ENCODE data around the gene RMND1.

Gene RMND1

GRCh38 chr6:151436300-151436699 lies 15.6 kb downstream of the RMND1 start:
- TF ChIP-seq, protein P1, sequence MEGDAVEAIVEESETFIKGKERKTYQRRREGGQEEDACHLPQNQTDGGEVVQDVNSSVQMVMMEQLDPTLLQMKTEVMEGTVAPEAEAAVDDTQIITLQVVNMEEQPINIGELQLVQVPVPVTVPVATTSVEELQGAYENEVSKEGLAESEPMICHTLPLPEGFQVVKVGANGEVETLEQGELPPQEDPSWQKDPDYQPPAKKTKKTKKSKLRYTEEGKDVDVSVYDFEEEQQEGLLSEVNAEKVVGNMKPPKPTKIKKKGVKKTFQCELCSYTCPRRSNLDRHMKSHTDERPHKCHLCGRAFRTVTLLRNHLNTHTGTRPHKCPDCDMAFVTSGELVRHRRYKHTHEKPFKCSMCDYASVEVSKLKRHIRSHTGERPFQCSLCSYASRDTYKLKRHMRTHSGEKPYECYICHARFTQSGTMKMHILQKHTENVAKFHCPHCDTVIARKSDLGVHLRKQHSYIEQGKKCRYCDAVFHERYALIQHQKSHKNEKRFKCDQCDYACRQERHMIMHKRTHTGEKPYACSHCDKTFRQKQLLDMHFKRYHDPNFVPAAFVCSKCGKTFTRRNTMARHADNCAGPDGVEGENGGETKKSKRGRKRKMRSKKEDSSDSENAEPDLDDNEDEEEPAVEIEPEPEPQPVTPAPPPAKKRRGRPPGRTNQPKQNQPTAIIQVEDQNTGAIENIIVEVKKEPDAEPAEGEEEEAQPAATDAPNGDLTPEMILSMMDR (conservative IDR thresholded peaks at IDR 0.05; ENCODE audit: low read length): no peak
- no peak overlapping the region for H3K4me3 ChIP-seq (ENCODE audit: low read length)
- DNase-seq (ENCODE audit: low read depth): no peak

DNA sequence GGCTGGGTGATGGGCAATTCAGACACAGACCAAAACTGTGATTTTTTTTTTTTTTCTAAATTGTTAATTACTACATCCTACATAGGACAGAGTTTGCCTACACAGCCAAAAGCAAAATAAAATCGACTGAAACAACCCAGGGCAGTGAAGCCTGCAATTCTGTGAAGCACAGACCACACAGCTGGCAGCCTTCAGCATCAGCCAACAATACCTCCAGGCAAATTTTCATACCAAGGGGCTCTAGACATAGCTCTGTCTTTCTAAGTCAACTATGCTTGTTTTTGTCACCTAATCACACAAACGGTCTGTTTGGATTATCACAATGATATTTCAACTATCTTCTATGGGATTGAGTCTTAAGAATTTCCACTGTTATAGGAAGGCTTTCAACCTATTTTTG lies 17.6 kb downstream of the RMND1 start:
- no peak for DNase-seq (ENCODE audit: low read depth)
- TF ChIP-seq, protein P1 (conservative IDR thresholded peaks at IDR 0.05; ENCODE audit: low read length): no peak
- no peak overlapping the region for H3K4me3 ChIP-seq (ENCODE audit: low read length)

- TF ChIP-seq, protein P1 (conservative IDR thresholded peaks at IDR 0.05; ENCODE audit: low read length): no peak
- DNase-seq (ENCODE audit: low read depth): no peak
- no peak overlapping the region for H3K4me3 ChIP-seq (ENCODE audit: low read length)
Measured at GRCh38 chr6:151432651-151433050, 19.3 kb downstream of the RMND1 start.

DNA sequence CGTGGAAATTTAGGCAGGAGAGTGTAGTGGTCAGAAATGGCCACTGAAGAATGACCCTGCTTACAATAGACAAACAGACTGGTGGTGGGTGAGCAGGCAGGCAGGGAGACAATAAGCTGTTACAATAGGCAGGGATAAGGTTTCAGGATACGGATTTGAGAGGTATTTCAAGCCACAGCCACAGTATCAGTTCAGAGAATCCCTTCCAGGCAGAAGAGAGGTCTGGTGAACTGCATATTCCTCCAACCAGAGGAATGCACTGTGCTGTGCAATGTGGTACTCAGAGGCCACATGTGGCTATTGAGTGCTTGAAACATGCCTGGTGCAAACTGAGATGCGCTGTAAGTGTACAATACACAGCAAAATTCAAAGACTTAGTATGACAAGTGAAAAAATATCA lies 20.6 kb downstream of the RMND1 start:
- no peak overlapping the region for H3K4me3 ChIP-seq (ENCODE audit: low read length)
- TF ChIP-seq, protein P1 (conservative IDR thresholded peaks at IDR 0.05; ENCODE audit: low read length): no peak
- peak; percentile 20 for DNase-seq (ENCODE audit: low read depth)

DNA sequence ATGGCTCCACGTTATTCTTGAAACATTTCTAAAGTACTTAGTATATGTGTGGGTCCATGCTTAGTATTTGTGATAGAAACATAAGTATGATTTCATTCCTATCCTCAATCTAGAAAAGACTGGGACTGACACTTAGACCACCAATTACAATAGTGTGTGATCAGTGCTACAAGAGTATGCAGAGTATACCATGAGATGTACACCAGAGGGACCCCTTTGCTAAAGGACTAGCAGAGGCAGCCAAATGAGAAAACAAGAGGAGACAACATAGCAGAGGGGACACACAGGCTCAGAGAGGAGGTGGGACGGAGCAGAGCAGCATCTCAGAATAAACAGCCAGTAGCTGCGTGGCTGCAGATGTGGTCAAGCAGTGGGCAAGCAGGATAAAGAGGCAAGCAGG lies 21.0 kb downstream of the RMND1 start:
- DNase-seq (ENCODE audit: low read depth): no peak
- TF ChIP-seq, protein P1 (conservative IDR thresholded peaks at IDR 0.05; ENCODE audit: low read length): no peak
- H3K4me3 ChIP-seq (ENCODE audit: low read length): no peak overlapping the region

GRCh38 chr6:151428093-151428735 lies 23.7 kb downstream of the RMND1 start:
- no peak for DNase-seq (ENCODE audit: low read depth)
- TF ChIP-seq, protein P1 (conservative IDR thresholded peaks at IDR 0.05; ENCODE audit: low read length): no peak
- H3K4me3 ChIP-seq (ENCODE audit: low read length): no peak overlapping the region

DNA sequence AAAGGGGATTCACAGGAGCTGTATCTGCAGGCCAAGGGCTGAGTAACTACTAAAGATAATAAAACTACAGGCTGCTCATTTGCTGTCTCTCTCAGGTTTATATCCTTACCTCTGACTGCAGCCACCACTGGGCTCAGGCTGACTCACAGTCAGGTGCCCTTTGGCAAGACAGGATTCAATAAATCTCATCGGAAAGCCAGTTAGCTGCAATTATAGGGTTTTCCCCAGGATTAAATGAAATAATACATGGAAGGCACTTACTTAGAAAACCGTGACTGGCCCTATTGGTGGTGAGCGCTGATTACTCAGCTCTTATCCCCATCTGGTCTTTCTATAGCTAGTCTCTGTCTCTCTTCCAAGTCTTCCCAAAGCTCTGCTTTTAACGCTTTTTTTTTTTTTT lies 26.4 kb downstream of the RMND1 start:
- H3K4me3 ChIP-seq (ENCODE audit: low read length): no peak overlapping the region
- TF ChIP-seq, protein P1 (conservative IDR thresholded peaks at IDR 0.05; ENCODE audit: low read length): no peak
- DNase-seq (ENCODE audit: low read depth): no peak

Measured in AG10803 (cell line).